ENCODE measurements around the gene MATN1. TPM values are rescaled to one million over a fixed set of nuclear protein-coding genes. Genes with fewer than 3 reads are reported as not detected.

The MATN1 gene
- polyA plus RNA-seq, 3 donors: 0.07 TPM; not detected in 2

GRCh38 chr1:30695439-30695841 is 27.9 kb downstream of the MATN1 start:
- H3K4me3 Mint-ChIP-seq: no peak overlapping the region
- no peak for DNase-seq
- Histone ChIP-seq H3K4me3 (replicated peaks in 1 of 3; ENCODE audit: low read depth in 2 of 3, low read length in 3 of 3) (no peak overlapping the region), H3K9me3 (replicated peaks in 1 of 2; ENCODE audit: control insufficient read depth in 1 of 2, insufficient read depth in 1 of 2, low read length in 2 of 2) (peaks cover 6 to 9% of the 10 kb centered on the region in 2 donors), H3K79me2 (ENCODE audit: insufficient read depth, low read length) (no peaks in the 10 kb centered on the region), H3K4me1 (ENCODE audit: control insufficient read depth in 1 of 2, insufficient read depth in 2 of 2, low read length in 2 of 2) (no peaks in the 10 kb centered on the region), H4K20me1 (ENCODE audit: insufficient read depth, low read length) (no peaks in the 10 kb centered on the region), H3K27me3 (ENCODE audit: control insufficient read depth in 2 of 2, insufficient read depth in 2 of 2, low read length in 2 of 2) (no peaks in the 10 kb centered on the region), H3K4me2 (replicated peaks; ENCODE audit: extremely low read depth, low read length, poor library complexity, severe bottlenecking) (no peak overlapping the region), H3K36me3 (replicated peaks in 1 of 2; ENCODE audit: control insufficient read depth in 1 of 2, insufficient read depth in 2 of 2, low read length in 2 of 2) (no peaks in the 10 kb centered on the region), H3K9ac (ENCODE audit: insufficient read depth, low read length, poor library complexity, severe bottlenecking) (no peak overlapping the region), H3K27ac (ENCODE audit: low read depth in 1 of 2, low read length in 2 of 2) (no peak overlapping the region), H2AFZ (ENCODE audit: insufficient read depth, low read depth, low read length, poor library complexity, severe bottlenecking) (no peak overlapping the region)
- H3K9me3 Mint-ChIP-seq: peaks cover 0 to 8% (median 6%) of the 10 kb centered on the region in 7 donors
- peaks cover 4% of the 10 kb centered on the region for H3K4me1 Mint-ChIP-seq
- H3K27me3 Mint-ChIP-seq (ENCODE audit: low read depth in 3 of 3): peaks cover 4 to 15% (median 13%) of the 10 kb centered on the region in 3 donors
- intact Hi-C loops (cut with micrococcal nuclease): no loop called here
- no peak for TF ChIP-seq CTCF (IDR thresholded peaks at IDR 0.05)
- no peak overlapping the region for H3K27ac Mint-ChIP-seq
- 83% methylated on average over 2 of the region's 6 CpGs for WGBS (ENCODE audit: insufficient coverage)
- no peaks in the 10 kb centered on the region for H3K36me3 Mint-ChIP-seq

- no peaks in the 10 kb centered on the region for H3K27me3 ChIP-seq (ENCODE audit: control insufficient read depth in 2 of 2, insufficient read depth in 2 of 2, low read length in 2 of 2)
- Mint-ChIP-seq H3K4me3 (no peak overlapping the region), H3K27me3 (ENCODE audit: low read depth in 3 of 3) (peaks cover 4 to 19% (median 14%) of the 10 kb centered on the region in 3 donors), H3K36me3 (no peaks in the 10 kb centered on the region), H3K9me3 (peaks cover 0 to 8% (median 6%) of the 10 kb centered on the region in 7 donors), H3K27ac (no peak overlapping the region), H3K4me1 (peaks cover 4% of the 10 kb centered on the region)
- DNase-seq: no peak
- no peak overlapping the region for H2AFZ ChIP-seq (ENCODE audit: insufficient read depth, low read depth, low read length, poor library complexity, severe bottlenecking)
- H4K20me1 ChIP-seq (ENCODE audit: insufficient read depth, low read length): no peaks in the 10 kb centered on the region
- no peak overlapping the region for H3K27ac ChIP-seq (ENCODE audit: low read depth in 1 of 2, low read length in 2 of 2)
- H3K4me2 ChIP-seq (replicated peaks; ENCODE audit: extremely low read depth, low read length, poor library complexity, severe bottlenecking): no peak overlapping the region
- no peaks in the 10 kb centered on the region for H3K4me1 ChIP-seq (ENCODE audit: control insufficient read depth in 1 of 2, insufficient read depth in 2 of 2, low read length in 2 of 2)
- H3K9me3 ChIP-seq (replicated peaks in 1 of 2; ENCODE audit: control insufficient read depth in 1 of 2, insufficient read depth in 1 of 2, low read length in 2 of 2): peaks cover 6 to 9% of the 10 kb centered on the region in 2 donors
- no peak for TF ChIP-seq CTCF (IDR thresholded peaks at IDR 0.05)
- H3K4me3 ChIP-seq (replicated peaks in 1 of 3; ENCODE audit: low read depth in 2 of 3, low read length in 3 of 3): no peak overlapping the region
- no peak overlapping the region for H3K9ac ChIP-seq (ENCODE audit: insufficient read depth, low read length, poor library complexity, severe bottlenecking)
- intact Hi-C loops (cut with micrococcal nuclease): no loop called here
- H3K79me2 ChIP-seq (ENCODE audit: insufficient read depth, low read length): no peaks in the 10 kb centered on the region
- 100% methylated on average over 2 of the region's 8 CpGs for WGBS (ENCODE audit: insufficient coverage)
- H3K36me3 ChIP-seq (replicated peaks in 1 of 2; ENCODE audit: control insufficient read depth in 1 of 2, insufficient read depth in 2 of 2, low read length in 2 of 2): no peaks in the 10 kb centered on the region
Measured at GRCh38 chr1:30694280-30695175, 28.9 kb downstream of the MATN1 start.

Measured in CD14-positive monocyte (primary cell).